Umbilical cord (tissue), 2 donors: ENCODE data around the gene MAGEB17. TPM values are rescaled to one million over a fixed set of nuclear protein-coding genes. Genes with fewer than 3 reads are reported as not detected.
A peak's percentile ranks its signal among the peaks of the same experiment; 100 is the strongest.
"Not testable (repeated sequence)": the region's sequence is repeated elsewhere in the genome, so short reads cannot be mapped to it uniquely, and the experiment has no call there.

Experiments used
- DNase-seq: peaks from one replicate; pipeline ENCODE4 v3.0.0-alpha.2; 2015; ENCODE audit warnings: low spot score
- total RNA-seq: library from RNA; depleted of rRNA; stranded (reverse); fragments of >200 nt; gene quantifications from one replicate; pipeline ENCODE4 v1.2.3, GENCODE V29; 2014; ENCODE audit warnings: low replicate concordance; ENCODE audit not compliant: insufficient read depth

MAGEB17 gene
- total RNA-seq, 1 donor from 2014 or later, result not detected

DNA sequence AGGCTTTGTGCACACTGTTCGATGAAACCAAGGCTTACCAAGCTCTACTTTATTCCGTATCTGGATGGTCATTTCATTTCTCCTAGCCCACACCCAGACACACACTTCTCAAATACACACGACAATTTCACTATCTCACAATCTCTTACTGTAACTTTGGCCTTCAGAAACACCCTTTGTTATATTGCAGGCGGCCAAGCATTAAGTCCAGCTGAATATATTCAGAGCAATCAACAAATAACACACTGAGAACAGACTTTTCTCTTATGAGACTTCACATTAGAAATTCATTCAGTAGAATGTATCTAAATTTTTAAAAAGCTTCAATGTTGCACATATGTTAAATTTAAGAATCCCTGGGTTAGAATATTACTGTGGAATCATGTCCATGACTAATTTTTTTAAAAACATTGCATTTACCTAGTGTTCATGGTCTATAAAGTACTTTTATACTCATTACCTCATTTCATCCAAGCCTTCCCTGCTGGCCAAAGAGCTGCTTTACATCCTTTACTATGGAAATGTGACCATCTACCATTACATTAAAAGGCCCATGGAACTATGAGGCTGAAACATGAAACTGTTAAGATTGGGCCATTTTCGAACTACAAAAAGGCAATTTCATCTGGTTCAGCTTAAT is 10.5 kb upstream of the MAGEB17 start:
- DNase-seq, result no peak

DNA sequence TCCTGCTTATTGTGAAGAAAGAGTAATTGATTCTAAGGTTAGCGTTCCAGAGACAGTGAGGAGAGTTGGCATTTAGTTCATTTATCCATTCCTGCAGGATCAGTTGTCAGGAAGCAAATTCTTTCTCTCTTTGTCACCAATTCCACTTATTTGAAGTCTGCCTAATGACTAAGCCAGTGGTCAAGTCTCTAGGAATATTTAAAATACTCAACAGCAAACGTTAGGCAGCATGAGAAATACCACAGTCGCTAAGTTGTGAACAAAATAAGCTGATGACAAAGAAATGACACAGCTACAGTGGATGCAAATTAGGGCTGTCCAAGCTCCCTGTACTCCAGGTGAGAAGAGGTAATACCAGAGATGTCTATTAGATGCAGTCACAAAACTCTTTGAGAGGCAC is 6.6 kb upstream of the MAGEB17 start:
- DNase-seq, result no peak

DNA sequence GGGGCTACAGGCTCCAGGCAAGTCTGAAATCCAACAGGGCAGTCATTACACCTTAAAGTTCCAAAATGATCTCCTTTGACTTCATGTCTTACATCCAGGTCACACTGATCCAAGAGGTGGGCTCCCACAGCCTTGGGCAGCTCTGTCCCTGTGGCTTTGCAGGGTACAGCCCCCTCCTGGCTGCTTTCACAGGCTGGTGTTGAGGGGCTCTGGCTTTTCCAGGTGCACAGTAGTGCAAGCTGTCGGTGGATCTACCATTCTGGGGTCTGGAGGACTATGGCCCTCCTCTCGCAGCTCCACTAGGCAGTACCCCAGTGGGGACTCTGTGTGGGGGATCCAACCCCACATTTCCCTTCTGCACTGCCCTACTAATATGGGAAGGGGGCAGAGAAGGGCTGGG is 6.1 kb upstream of the MAGEB17 start:
- DNase-seq, result not testable (repeated sequence)

DNA sequence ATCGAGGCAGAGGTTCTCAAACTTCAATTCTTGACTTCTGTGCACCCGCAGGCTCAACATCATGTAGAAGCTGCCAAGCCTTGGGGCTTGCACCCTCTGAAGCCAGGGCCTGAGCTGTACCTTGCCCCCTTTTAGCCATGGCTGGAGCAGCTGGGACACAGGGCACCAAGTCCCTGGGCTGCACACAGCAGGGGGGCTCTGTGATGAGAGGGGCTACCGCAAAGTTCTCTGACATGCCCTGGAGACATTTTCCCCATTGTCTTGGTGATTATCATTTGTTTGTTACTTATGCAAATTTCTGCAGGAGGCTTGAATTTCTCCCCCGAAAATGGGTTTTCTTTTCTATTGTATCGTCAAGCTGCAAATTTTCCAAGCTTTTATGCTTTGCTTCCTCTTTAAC is 4.9 kb upstream of the MAGEB17 start:
- no peak for DNase-seq

DNA sequence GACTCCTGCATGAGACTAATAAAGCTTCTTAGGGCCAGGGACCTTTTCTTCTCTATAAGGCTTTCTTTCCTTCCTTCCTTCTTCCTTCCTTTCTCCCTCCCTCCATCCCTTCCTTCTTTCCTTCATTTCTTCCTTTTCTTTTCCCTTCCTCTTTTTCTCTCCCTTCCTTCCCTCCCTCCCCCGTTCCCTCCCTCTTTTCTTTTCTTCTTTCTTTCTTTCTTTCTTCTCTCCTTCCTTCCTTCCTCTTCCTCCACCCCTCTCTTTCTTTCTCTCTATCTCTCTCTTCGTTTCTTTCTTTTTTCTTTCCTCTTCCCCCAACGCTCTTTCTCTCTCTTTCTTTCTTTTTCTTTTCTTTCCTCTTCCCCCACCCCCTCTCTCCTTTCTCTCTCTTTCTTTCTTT is 2.5 kb upstream of the MAGEB17 start:
- DNase-seq, result no peak

DNA sequence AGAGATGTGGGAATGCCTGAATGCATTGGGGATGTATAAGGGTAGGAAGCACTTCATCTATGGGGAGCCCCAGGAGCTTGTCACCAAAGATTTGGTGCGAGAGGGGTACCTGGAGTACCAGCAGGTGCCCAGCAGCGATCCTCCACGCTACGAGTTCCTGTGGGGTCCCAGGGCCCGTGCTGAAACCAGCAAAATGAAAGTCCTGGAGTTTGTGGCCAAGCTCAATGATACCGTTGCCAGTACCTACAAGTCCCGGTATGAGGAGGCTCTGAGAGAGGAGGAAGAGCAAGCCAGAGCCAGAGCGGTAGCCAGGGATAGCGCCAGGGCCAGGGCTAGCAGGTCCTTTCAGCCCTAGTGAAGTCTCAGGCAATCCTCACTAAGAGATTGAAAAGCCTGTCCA is 3.8 kb downstream of the MAGEB17 start:
- DNase-seq, result no peak

DNA sequence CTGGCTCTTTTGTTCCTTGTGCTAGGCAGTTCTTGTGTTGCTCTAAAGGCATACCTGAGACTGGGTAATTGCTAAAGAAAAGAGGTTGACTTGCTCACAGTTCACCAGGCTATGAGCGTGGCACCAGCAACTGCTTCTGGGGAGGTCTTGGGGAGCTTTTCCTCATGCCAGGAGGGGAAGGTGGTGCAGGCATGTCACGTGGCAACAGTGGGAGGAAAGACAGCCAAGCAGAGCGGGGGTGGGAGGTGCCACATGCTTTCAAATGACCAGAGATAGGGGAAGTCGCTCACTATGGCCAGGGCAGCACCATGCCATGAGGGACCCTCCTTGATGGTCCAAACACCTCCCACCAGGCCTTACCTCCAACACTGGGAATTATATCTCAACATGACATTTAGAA is 4.7 kb downstream of the MAGEB17 start:
- DNase-seq, result no peak

DNA sequence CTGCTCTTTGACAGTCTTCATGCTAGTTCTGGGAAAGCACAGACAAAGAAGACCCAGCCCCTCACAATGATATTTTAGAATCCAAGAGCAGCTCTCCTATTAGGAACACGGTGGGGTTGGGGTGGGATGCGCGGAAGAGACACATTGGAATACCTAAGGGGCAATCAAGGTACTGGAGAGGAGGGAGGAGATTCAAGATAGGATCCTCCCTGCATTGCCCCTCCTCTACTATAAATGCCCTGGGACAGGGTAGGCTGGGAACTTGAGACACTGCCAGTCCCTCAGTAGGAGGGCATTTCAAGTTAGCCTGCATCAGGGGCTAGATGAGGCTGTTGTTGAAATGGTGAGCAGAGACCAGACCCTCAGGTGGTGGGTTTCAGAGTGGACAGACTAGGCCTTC is 5.1 kb downstream of the MAGEB17 start:
- DNase-seq, result no peak

DNA sequence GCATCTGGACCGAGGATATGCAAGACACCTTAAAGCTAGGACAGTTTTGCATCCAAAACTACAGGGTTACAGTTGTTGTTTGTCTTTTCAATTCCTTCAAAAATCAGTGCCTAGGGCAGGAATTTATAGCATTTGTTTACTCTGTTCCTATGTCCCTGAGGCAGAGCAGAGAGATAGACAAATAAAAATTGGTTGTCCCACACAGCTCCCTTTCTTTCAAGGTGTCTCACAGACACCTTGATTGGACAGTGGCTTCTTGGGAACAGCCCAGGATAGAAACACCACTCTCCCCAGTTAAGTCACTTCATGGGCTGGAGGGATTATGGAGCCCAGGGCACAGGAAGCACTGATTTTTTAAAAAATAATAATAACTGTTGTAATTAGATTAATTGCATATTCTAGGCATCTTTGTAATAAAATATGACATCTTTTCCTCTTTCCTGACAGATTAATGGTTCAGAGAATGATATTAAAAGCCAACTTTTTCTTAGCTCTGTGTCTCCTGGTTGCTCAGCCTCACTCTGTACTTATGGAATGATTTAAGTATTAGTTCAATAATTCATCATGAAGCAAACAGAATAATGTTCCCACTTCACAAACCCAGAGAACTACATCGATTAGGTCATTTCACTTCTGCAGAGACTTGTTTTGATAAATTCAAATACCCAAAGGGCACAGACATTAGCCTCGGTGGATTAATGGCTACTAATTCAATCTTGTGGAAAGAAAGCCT is 8.2 kb downstream of the MAGEB17 start:
- DNase-seq, result no peak

DNA sequence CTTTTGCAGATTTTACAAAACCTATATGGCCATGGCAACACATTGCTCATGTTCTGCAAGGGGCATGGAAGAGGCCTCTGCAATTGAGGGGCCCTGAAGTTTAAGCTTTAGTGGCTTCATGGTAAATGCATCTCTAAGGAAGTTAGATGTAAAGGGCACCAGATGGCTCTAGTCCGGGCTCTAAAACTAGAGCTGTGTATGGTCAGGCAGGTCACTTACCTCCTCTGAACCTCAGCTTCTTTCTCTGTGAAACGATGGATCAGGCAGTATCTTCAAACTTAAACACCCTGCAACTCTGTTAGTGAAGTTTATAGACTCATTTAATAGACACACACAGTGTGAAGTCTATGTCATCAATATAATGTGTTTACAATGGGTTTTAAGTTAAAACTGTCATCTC is 10.0 kb downstream of the MAGEB17 start:
- no peak for DNase-seq

DNA sequence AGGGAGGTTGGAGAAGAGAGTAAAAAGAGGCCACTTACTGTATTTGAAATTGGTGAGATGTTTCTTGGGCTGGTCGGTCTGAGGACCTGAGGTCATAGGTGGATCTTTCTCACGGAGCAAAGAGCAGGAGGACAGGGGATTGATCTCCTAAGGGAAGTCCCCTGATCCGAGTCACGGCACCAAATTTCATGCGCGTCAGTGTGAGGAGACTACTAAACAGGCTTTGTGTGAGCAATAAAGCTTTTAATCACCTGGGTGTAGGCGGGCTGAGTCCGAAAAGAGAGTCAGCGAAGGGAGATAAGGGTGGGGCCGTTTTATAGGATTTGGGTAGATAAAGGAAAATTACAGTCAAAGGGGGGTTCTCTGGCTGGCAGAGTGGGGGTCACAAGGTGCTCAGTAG is 16.6 kb downstream of the MAGEB17 start:
- not testable (repeated sequence) for DNase-seq

DNA sequence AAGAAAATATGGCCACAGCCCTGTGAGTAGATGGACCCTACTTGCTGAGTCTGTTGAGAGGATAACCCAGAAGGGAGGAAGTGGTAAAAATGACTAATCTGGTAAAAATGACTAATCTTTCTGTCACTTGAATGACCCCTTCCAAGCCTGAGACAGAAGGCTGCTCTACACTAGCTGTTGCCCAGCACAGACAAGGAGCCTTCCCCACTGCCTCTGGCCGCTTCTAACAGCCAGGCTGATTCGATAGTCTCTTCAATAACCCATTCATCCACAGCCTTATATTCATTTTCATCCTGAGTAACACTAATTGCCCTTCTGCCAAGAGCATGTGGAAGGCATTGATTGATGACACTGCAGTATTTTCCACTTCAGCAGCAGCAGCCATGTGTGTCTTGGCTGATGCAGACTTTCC is 18.4 kb downstream of the MAGEB17 start:
- no peak for DNase-seq

DNA sequence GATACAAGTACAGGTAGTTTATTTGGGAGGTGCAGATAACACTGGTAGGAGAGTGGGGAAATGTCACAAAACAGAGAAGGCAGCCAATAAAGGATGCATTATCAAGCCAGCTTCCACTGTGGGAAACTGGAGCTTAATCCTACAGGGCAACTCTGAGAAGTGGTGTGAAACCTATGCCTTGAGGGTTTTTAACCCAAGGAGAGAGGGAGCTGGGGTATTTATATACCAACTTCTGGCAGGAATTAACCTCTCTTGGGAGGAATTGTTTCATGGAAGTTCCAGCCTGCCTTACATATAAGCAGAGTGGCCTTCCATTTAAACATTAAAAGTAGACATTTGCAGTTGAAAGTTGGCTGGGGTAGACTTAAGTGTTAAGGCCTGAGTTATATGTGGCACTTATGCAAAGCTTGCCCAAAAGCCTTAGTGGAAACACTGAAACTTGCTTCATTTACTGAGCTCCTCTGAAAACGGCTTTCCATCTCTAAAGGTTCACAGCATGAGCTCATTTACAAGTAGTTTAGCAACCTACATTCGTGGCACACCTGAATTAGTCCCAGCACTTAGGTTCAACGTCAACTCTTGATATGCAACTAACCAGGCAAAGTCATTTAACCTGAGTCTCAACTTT is 19.2 kb downstream of the MAGEB17 start:
- no peak for DNase-seq

DNA sequence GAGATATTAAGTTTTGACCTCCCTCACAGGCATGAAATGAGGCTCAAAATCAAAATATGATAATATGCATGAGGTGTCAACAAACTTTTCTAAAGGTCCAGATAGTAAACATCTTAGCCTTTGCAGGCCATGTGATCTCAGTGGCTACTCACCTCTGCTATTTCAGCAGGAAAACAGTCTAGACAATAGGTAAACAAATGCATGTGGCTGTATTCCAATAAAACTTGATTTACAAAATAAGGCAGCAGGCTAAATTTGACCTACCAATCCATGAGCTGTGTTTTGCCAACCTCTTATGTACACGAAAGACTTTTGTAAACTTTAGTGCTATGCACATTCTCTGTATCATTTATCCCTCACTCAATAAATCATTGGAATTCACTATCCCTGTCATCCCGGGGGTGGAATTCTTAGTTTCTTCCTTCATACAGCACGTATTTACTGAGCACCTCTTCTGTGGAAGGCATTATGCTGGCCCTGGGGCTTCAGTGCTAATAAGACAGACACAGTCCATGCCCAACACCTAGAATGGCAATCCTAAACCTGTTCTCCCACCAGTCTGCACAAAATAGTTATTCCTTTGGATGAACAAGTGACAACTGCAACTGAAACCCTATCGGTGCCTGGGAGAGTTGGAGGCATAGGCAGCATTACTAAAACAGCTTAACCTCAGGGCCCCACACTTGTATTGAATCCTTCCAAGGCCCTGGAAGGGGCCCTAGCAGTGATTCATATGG is 19.9 kb downstream of the MAGEB17 start:
- peak; percentile 3 for DNase-seq

DNA sequence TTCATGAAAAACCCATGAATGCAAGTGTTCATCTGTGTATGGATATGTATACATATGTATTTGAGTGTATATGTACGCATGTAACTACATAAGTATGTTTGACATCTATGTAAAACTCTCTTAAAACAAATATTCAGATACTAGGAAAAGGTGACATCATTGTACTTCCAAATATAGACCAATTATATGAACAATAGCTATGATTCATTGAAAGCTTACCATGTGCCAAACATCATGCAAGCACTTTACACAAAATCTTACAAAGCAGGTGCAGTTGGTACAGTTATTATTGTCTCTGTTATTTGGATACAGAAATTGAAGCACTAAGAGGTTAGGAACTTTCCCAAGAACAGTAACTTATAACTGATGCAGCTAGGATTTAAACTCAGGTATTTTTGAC is 21.4 kb downstream of the MAGEB17 start:
- no peak for DNase-seq

DNA sequence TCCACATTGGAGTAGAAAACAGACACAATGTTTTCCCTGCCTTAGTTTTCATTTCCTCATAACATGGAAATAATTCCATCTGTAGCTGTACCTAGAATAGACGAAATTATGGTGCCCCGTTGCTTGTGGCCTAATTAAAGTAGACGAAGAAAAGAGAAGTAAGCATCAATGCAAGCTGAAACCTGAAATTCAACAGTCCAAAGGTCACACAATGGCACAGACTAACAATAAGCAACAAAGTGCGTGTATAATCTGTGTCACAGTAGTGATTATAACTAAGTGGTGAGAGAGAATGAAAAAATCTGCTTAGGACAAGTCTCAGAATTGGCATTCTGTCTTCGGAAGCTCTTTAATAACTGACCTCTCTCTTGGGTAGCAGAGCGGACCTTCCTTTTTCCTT is 24.3 kb downstream of the MAGEB17 start:
- DNase-seq, result no peak

DNA sequence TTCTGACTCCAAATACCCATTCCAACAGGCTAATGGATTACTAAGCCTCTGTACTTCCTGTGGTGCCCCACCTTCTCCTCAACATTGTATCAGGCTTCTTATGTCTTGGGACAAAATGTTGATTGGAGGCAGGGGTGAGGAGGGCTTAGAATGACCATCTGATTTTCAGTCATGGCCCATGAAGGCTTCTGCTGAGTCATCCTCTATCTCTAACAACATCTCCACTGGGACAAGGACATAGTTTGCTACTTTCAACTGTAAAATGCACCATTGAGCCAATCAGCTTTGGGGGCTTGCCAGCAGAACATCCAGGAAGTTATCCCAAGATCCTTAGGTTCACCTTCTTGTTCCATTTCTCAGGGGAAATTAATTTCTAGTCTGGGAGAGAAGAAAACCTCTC is 29.5 kb downstream of the MAGEB17 start:
- DNase-seq, result no peak

DNA sequence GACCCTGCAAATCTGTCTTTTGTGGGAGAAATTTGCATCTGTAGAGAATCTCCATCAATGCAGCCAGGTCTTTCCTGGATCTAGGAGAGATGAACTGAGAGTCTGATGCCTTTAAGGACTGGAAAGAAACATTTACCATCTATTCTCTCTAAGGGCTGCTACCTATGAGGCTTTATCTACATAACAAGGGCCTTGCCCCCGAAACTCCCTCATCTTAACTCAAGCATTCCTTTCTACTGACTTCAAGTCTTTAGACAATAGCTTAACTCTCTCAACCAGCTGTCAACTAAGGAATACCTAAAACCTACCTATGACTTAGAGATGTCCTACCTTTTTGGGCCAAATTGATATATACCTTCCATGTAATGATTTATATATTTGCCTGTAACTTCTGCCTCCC is 32.1 kb downstream of the MAGEB17 start:
- no peak for DNase-seq

DNA sequence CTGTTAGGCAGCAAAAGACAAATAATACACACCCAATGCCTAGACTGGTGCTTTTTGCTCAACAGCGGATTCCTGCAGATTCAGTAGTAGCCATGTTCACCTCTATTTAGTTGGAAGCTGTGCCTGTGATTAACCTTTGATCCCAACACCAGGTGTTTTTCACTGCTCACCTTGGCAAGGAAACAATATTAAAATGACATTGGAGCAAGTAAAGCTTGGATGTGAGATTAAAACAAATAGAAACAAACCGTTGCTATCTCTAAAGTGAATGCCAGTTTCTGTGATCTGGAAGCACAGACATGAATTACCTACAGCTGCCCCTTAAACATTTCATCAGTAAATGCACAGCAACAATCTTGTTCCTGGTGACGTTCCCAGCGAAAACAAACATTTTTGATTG is 35.7 kb downstream of the MAGEB17 start:
- DNase-seq, result no peak

DNA sequence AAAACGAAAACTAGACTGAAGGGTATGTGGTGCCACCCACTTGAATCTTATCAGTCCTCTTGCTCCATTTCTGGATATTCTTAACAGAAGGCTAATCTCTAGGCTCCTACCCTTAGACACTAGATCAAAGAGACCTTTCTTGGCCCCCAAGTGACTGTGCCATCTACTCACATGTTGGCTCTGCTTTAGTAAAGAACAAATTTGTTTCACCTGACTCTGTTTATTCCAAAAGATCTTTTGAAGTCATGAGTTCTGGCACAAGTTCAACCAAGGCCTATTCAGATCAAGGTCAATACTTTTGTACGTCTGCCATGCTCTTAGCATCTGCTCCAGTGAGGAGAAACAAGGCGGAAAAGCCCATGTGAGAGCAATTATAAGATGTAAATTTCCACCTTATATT is 37.3 kb downstream of the MAGEB17 start:
- no peak for DNase-seq

DNA sequence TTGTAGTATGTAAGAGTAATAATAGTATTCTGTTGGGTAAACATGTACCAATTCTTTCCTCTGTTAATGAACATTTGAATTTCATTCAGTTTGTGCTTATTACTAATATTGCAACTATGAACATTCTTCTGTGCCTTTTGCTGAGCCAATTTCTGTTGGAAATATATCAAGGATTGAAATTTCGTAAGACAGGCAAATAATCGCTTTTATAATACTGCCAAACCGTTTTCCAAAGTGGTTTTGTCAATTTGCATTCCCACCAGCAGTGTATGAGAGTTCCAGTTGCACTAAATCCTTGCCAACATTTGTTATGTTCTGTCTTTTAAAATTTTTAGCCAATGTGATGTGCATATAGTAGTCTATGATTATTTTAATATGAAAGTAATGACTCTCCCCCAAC is 38.6 kb downstream of the MAGEB17 start:
- no peak for DNase-seq

DNA sequence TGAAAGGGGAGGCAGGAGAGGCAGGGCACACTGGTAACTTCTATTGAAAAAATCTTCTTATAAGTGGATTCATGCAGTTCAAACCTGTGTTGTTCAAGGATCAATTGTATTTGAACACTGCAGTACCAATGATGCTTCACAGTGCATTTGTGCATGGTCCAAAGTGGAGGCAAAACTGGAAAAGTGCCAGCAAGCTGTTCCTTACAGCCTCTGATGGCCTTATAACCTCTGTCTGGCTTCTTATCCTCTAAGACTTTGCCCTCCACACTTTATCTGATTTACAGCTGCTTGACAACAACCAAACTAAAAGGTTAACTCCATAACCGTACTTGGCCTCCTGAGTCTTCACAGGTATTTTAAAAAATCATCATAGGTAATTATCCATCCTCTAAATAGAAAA is 40.4 kb downstream of the MAGEB17 start:
- no peak for DNase-seq

DNA sequence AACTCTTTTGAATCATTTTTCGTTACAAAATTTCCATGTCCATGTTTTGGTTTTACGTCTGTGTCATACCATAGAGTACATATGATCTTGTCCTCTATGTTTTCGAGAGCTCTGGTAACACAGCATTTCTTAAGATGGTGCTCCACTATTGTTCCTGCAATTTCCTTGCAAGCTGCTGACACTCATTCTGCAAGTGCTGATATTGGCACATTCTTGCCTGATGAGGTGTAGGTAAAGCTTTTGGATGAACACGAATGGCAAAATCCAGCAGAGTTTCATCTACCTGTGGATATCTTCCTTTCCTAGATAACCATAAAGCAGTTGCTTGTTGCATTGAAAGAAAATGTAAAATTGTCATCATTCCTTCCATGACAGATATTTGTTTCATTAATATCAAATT is 41.3 kb downstream of the MAGEB17 start:
- DNase-seq, result no peak
